BJ (cell line): ENCODE data around the gene CARD9. TPM values are rescaled to one million over a fixed set of nuclear protein-coding genes. Genes with fewer than 3 reads are reported as not detected.

Source experiments
- CTCF ChIA-PET: fragments of 350-600 bp; formaldehyde crosslinking; extraction: SDS; loops from one replicate; lab custom pipeline; 2021; ENCODE audit warnings: antibody characterized with exemption, inconsistent platforms; lab: Yijun Ruan, JAX
- POLR2A ChIA-PET: fragments of 300-600 bp; sonication (Branson Sonifier 250); formaldehyde crosslinking; extraction: SDS; loops from one replicate; lab custom pipeline; 2021; ENCODE audit warnings: antibody characterized with exemption; lab: Charles Lee
- DNase-seq: peaks from one replicate; pipeline ENCODE4 v3.0.0-alpha.2; 2011; ENCODE audit warnings: low read depth
- H3K27me3 ChIP-seq: 2 replicates; pipeline ENCODE4 v1.6.0; 2011; ENCODE audit warnings: low read length; ENCODE audit not compliant: control insufficient read depth, insufficient read depth
- H3K36me3 ChIP-seq: 2 replicates; pipeline ENCODE4 v1.5.1; 2011; ENCODE audit warnings: low read length; ENCODE audit not compliant: control insufficient read depth, insufficient read depth
- H3K4me3 ChIP-seq: 2 replicates; pipeline ENCODE4 v1.5.1; 2011; ENCODE audit warnings: low read depth, mild to moderate bottlenecking, control low read depth, low read length
- CTCF ChIP-seq: IDR thresholded peaks from 2 replicates; pipeline ENCODE4 v1.5.1; 2011; ENCODE audit warnings: low read depth, mild to moderate bottlenecking, control low read depth, inconsistent platforms, low read length, moderate library complexity; ENCODE audit not compliant: insufficient read depth
- polyA plus RNA-seq: library from polyadenylated mRNA; depleted of rRNA; stranded (reverse); fragments of >200 nt; gene quantifications from 2 replicates; pipeline ENCODE4 v1.2.3, GENCODE V29; 2011

The CARD9 gene
- polyA plus RNA-seq, 1 experiment: 21.3 TPM

GRCh38 chr9:136318111-136318775 lies 55.2 kb downstream of the CARD9 start:
- DNase-seq: no peak
- CTCF ChIA-PET: no interaction called here
- POLR2A ChIA-PET: no interaction called here
- Histone ChIP-seq H3K27me3 (no peaks in the 10 kb centered on the region; the same call in 1 of the 2 replicates), H3K36me3 (no peaks in the 10 kb centered on the region), H3K4me3 (no peak overlapping the region)
- TF ChIP-seq CTCF: no peak

- Histone ChIP-seq H3K4me3 (no peak overlapping the region), H3K27me3 (no peaks in the 10 kb centered on the region; the same call in 1 of the 2 replicates), H3K36me3 (no peaks in the 10 kb centered on the region)
- TF ChIP-seq CTCF: no peak
- ChIA-PET POLR2A (no interaction called here), CTCF (no interaction called here)
- no peak for DNase-seq
These were observed 55.8 kb downstream of the CARD9 start for GRCh38 chr9:136317695-136318094.

GRCh38 chr9:136316896-136317676 lies 56.4 kb downstream of the CARD9 start:
- Histone ChIP-seq H3K36me3 (no peaks in the 10 kb centered on the region), H3K4me3 (no peak overlapping the region), H3K27me3 (no peaks in the 10 kb centered on the region; the same call in 1 of the 2 replicates)
- POLR2A ChIA-PET: no interaction called here
- DNase-seq: no peak
- CTCF ChIA-PET: no interaction called here
- TF ChIP-seq CTCF: no peak

GRCh38 chr9:136316271-136316751 lies 57.2 kb downstream of the CARD9 start:
- no peaks in the 10 kb centered on the region for H3K27me3 ChIP-seq
- TF ChIP-seq CTCF: no peak
- H3K36me3 ChIP-seq: no peaks in the 10 kb centered on the region
- CTCF ChIA-PET: interaction anchor here (1.0 kb wide), 1 partner anchor 47 kb away, joined by 3 read pairs; the partner anchor contains the start of gene DNLZ
- no peak overlapping the region for H3K4me3 ChIP-seq
- DNase-seq: no peak
- POLR2A ChIA-PET: no interaction called here

- no peak for DNase-seq
- Histone ChIP-seq H3K36me3 (no peaks in the 10 kb centered on the region), H3K4me3 (no peak overlapping the region), H3K27me3 (no peaks in the 10 kb centered on the region)
- CTCF ChIA-PET: interaction anchor here (4.9 kb wide), 1 partner anchor 10 kb away, joined by 93 read pairs; the partner anchor contains the start of gene GPSM1
- POLR2A ChIA-PET: no interaction called here
- TF ChIP-seq CTCF: no peak
These were observed 58.5 kb downstream of the CARD9 start for GRCh38 chr9:136314944-136315343.
